Body of pancreas (tissue), 4 donors: ENCODE measurements around the gene CNST.

ENCODE experiments used
- CTCF ChIP-seq, 7 experiments: fragments of 450-650 bp in 4 of 7; fragments of 200-600 bp in 3 of 7; sonication (generic) in 3 of 7; IDR thresholded peaks; one replicate each; pipeline ENCODE4 v1.5.1; 2016 to 2019; ENCODE audit warnings: antibody characterized with exemption in 7 of 7
- POLR2A ChIP-seq, 3 donors: fragments of 450-650 bp; IDR thresholded peaks; one replicate each; pipeline ENCODE4 v1.6.1; 2016; ENCODE audit warnings: antibody characterized with exemption in 3 of 3, mild to moderate bottlenecking in 2 of 3

GRCh38 chr1:246583056-246583440 lies 16.8 kb downstream of the CNST start:
- TF ChIP-seq CTCF (IDR thresholded peaks at IDR 0.05) (no peak), POLR2A (IDR thresholded peaks at IDR 0.05) (no peak)
